A549 treated with CpdA at 1 μM for 4 hours (cell line): Measurements from ENCODE around the gene HAUS1. TPM values are rescaled to one million over a fixed set of nuclear protein-coding genes. Genes with fewer than 3 reads are reported as not detected.

Source experiments
- total RNA-seq: library from RNA; stranded (reverse); fragments of 200-300 nt; extraction: Qiagen RNA extraction; gene quantifications from 5 replicates; pipeline ENCODE4 v1.2.3, GENCODE V29; 2022; ENCODE audit warnings: low read depth

Gene HAUS1, protein sequence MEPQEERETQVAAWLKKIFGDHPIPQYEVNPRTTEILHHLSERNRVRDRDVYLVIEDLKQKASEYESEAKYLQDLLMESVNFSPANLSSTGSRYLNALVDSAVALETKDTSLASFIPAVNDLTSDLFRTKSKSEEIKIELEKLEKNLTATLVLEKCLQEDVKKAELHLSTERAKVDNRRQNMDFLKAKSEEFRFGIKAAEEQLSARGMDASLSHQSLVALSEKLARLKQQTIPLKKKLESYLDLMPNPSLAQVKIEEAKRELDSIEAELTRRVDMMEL
- total RNA-seq: 34.6 to 59.5 TPM (median 37.5 TPM) in 5 replicates

GRCh38 chr18:46104128-46104911 lies at the start of gene HAUS1:
Gene HAUS1, plus strand, starts transcription at chr18:46104385. Its CDS starts 27 bp downstream, at chr18:46104412.

GRCh38 chr18:46071653-46072375 lies 32.4 kb upstream of the HAUS1 start, which contains the start of gene PSTPIP2:
Gene PSTPIP2, minus strand, starts transcription at chr18:46072260. Its CDS starts 72 bp downstream, at chr18:46072188.

DNA sequence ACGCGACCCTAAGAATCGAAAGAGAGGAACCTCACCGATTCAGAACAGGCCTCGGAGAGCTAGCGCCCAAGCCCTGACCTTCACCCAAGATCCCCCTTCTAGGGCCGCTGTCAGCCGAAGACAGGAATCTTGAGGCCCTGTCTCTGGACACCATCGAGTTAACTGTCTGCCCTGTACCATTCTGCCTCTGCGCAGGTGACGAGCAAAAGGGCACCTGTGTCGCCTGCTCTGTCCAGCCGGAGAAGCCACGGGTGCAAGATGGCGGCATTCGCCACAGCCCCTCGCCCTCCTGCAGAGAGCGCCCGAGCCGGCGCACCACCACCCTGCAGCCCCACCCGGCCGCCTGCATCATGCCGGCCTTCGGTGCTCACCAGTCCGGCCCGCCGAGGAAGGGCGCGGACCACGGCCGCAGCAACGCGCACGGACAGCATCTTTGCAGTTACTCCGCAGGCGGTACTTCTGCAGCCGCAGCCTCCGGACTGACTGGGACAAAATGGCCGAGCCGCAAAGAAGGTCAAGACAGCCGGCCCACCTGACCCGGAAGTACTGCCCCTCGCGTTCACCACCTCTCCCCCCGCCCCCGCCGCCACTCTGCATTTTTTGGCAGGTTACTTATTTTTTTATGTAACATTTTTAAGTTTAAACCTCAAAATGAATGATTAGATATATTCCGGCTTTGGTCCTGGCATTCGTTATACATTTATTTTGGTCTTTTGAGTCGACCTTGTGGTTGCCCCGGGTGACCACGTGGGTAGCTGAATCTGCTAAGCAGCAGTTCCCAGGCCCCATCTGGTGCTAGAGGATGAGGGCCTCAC lies 6.2 kb upstream of the HAUS1 start, which contains the start of gene ATP5F1A:
Gene ATP5F1A (minus strand): TSS at position 496 of the 815 bp plus-strand sequence. CDS start 65 bp downstream, at position 431.

Other genes with a start within 250 kb of the HAUS1 start
- gene EPG5, start 137.1 kb upstream of the HAUS1 start, total RNA-seq: 4.0 to 5.2 TPM (median 4.3 TPM) in 5 replicates
- 0.16 to 0.47 TPM (median 0.33 TPM) in 5 replicates for gene PSTPIP2, start 32.1 kb upstream of the HAUS1 start, total RNA-seq
- gene ATP5F1A, start 6.1 kb upstream of the HAUS1 start, total RNA-seq: 301 to 334 TPM (median 318 TPM) in 5 replicates